Endothelial cell (in vitro differentiated cells): Measurements from ENCODE around the gene SHISAL2A. TPM values are rescaled to one million over a fixed set of nuclear protein-coding genes. Genes with fewer than 3 reads are reported as not detected.

Source experiments
- DNase-seq: peaks from one replicate; pipeline ENCODE4 v3.0.0; 2021; ENCODE audit warnings: low spot score
- H3K27ac Mint-ChIP-seq: one replicate; pipeline ENCODE4 v1.8.0; 2021; ENCODE audit warnings: mixed read lengths, inconsistent platforms; ENCODE audit not compliant: unreplicated experiment
- H3K27me3 Mint-ChIP-seq: one replicate; pipeline ENCODE4 v1.8.0; 2021; ENCODE audit warnings: mild to moderate bottlenecking, moderate library complexity, mixed read lengths, inconsistent platforms; ENCODE audit not compliant: unreplicated experiment
- H3K36me3 Mint-ChIP-seq: one replicate; pipeline ENCODE4 v1.8.0; 2021; ENCODE audit warnings: mild to moderate bottlenecking, low read depth, mixed read lengths, inconsistent platforms; ENCODE audit not compliant: unreplicated experiment
- H3K4me1 Mint-ChIP-seq: one replicate; pipeline ENCODE4 v1.8.0; 2021; ENCODE audit warnings: mild to moderate bottlenecking, mixed read lengths, inconsistent platforms; ENCODE audit not compliant: unreplicated experiment
- H3K4me3 Mint-ChIP-seq: one replicate; pipeline ENCODE4 v1.8.0; 2021; ENCODE audit warnings: mild to moderate bottlenecking, mixed read lengths, inconsistent platforms; ENCODE audit not compliant: unreplicated experiment
- H3K9me3 Mint-ChIP-seq: one replicate; pipeline ENCODE4 v1.8.0; 2021; ENCODE audit warnings: mixed read lengths, inconsistent platforms; ENCODE audit not compliant: unreplicated experiment
- total RNA-seq: library from RNA; stranded (reverse); fragmentation: NEBNext Ultra II Directional; extraction: Animal tissue kit (Norgen Biotek cat#: 25700); gene quantifications from one replicate; pipeline ENCODE4 v1.2.1, GENCODE V29; 2021; ENCODE audit not compliant: unreplicated experiment
- TF ChIP-seq, protein P1 (sequence below): fragments of 200-600 bp; sonication (generic); IDR thresholded peaks from one replicate; pipeline ENCODE4 v1.5.0; 2021; ENCODE audit warnings: antibody characterized with exemption; ENCODE audit not compliant: unreplicated experiment

SHISAL2A gene
- total RNA-seq, 1 donor from 2014 or later = not detected

DNA sequence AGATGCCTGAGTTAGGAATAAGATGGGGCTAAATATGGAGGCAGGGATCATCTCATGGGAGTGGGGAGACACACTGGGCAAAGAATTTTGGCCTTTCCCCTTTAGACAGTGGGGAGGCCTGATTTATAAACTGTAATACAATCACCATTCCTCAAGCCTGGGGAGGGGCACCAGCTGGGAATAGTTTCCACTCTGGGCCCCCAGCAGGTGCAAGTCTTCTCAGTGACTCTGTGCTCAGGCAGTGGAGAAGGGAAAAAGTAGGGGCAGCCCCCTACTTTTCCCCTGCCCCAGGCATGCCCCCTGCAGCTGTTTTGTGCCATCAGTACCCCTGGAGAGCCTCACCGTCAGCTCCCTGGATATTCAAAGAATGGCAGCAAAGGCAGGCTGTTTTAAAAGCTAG is 46.1 kb downstream of the SHISAL2A start:
- peaks cover 2% of the 10 kb centered on the region for H3K4me1 Mint-ChIP-seq

DNA sequence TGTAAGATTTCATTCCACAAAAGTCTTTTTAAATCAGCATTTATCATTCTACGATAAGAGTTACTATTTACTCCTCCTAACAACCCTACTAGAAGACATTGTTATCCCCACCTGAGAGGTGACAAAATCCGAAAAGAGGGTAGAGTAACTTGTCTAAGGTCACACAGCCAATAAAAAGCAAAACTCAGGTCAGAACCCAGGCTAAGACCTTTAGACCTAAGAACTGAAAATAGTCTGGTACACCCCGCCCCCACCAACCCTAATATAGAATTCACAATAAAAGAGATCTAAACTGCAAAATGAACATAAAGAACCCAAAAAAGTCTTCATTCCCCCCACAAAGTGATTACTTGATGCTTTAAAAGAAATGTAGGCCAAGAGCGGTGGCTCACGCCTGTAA is 46.5 kb downstream of the SHISAL2A start:
- Mint-ChIP-seq H3K4me1 (peaks cover 2% of the 10 kb centered on the region), H3K9me3 (no peaks in the 10 kb centered on the region), H3K36me3 (peaks cover 3% of the 10 kb centered on the region), H3K4me3 (no peak overlapping the region), H3K27ac (no peak overlapping the region), H3K27me3 (peaks cover 4% of the 10 kb centered on the region)
- no peak for DNase-seq
- TF ChIP-seq, protein P1, sequence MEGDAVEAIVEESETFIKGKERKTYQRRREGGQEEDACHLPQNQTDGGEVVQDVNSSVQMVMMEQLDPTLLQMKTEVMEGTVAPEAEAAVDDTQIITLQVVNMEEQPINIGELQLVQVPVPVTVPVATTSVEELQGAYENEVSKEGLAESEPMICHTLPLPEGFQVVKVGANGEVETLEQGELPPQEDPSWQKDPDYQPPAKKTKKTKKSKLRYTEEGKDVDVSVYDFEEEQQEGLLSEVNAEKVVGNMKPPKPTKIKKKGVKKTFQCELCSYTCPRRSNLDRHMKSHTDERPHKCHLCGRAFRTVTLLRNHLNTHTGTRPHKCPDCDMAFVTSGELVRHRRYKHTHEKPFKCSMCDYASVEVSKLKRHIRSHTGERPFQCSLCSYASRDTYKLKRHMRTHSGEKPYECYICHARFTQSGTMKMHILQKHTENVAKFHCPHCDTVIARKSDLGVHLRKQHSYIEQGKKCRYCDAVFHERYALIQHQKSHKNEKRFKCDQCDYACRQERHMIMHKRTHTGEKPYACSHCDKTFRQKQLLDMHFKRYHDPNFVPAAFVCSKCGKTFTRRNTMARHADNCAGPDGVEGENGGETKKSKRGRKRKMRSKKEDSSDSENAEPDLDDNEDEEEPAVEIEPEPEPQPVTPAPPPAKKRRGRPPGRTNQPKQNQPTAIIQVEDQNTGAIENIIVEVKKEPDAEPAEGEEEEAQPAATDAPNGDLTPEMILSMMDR = no peak

More for the DNA sequence above, 46.1 kb downstream of the SHISAL2A start:
- no peak overlapping the region for H3K4me3 Mint-ChIP-seq
- H3K9me3 Mint-ChIP-seq = no peaks in the 10 kb centered on the region
- no peak for DNase-seq
- H3K36me3 Mint-ChIP-seq = peaks cover 2% of the 10 kb centered on the region
- no peak overlapping the region for H3K27ac Mint-ChIP-seq
- TF ChIP-seq, protein P1 = no peak
- H3K27me3 Mint-ChIP-seq = peaks cover 4% of the 10 kb centered on the region

DNA sequence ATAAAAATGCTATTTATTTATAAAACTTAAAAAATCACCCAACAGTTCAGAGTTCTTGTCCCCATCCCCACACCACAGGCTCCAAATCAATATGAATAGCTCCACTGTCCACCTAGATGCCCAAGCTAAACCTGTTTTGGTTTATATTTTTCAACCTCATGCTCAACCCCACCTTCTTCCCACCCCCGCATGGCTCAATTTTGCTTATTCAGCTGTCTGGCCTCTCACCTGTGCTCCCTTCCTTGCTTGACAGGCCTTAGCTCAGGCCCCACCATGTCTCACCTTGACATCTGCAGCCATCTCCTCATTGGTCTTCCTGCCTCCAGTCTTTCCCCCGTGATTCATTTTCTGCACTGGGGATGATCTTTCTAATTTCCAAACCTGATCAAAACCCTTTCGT is 47.4 kb downstream of the SHISAL2A start:
- no peak for DNase-seq
- peaks cover 5% of the 10 kb centered on the region for H3K27me3 Mint-ChIP-seq
- no peaks in the 10 kb centered on the region for H3K9me3 Mint-ChIP-seq
- TF ChIP-seq, protein P1 = no peak
- no peak overlapping the region for H3K27ac Mint-ChIP-seq
- H3K4me3 Mint-ChIP-seq = no peak overlapping the region
- H3K36me3 Mint-ChIP-seq = peaks cover 3% of the 10 kb centered on the region
- no peaks in the 10 kb centered on the region for H3K4me1 Mint-ChIP-seq

DNA sequence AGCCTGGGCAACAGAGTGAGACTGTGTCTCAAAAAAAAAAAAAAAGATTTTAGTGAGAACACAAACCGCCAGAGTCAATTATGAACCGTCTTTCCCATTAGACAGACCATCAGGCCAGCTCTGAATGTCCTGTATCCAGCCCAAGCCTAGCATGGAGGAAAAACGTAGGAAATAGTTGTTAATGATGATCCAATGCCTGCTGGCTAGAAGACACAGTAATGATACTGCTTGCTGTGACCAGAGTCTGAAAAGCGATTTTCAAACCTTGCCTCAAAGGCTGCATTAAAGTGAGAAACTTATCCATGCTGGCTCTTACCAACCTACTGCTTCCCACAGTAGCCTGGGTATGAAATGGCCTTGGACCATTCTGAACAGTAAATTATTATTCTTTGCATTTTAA is 48.2 kb downstream of the SHISAL2A start:
- Mint-ChIP-seq H3K9me3 (no peaks in the 10 kb centered on the region), H3K27me3 (peaks cover 3% of the 10 kb centered on the region), H3K4me1 (no peaks in the 10 kb centered on the region), H3K36me3 (peaks cover 3% of the 10 kb centered on the region), H3K27ac (no peak overlapping the region), H3K4me3 (no peak overlapping the region)
- TF ChIP-seq, protein P1 = no peak
- no peak for DNase-seq

DNA sequence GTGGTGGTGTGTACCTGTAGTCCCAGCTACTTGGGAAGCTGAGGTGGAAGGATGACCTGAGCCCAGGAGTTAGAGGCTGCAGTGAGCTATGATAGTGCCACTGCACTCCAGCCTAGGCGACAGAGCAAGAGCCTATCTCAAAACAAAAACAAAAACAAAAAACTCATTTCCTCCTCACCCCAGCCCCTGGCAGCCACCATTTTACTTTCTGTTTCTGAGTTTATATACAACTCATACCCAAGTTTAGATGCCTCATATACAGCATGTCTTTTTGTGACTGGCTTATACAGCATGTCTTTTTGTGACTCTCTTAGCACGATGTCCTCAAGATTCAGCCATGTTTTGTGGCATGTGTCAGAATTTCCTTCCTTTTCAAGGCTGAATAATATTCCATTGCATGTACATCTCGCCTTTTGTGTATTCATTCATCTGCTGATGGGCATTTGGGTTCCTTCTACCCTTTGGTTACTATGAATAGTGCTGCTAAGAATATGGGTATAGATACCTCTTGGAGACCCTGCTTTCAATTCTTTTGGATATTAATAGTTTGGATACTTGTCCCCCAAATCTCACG is 50.5 kb downstream of the SHISAL2A start:
- H3K27me3 Mint-ChIP-seq = peaks cover 3% of the 10 kb centered on the region
- H3K27ac Mint-ChIP-seq = no peak overlapping the region
- TF ChIP-seq, protein P1 = no peak
- H3K9me3 Mint-ChIP-seq = no peaks in the 10 kb centered on the region
- H3K4me1 Mint-ChIP-seq = no peaks in the 10 kb centered on the region
- H3K36me3 Mint-ChIP-seq = peaks cover 14% of the 10 kb centered on the region
- no peak overlapping the region for H3K4me3 Mint-ChIP-seq
- DNase-seq = no peak
